Measurements from ENCODE around the gene GPR21.

The GPR21 gene

GRCh38 chr9:123034881-123035510, 1.5 kb downstream of the GPR21 start:
- no peak for DNase-seq

- DNase-seq = no peak
Observed at GRCh38 chr9:123035791-123036190, 2.3 kb downstream of the GPR21 start.

- no peak for DNase-seq
Observed at GRCh38 chr9:123036893-123037545, 3.6 kb downstream of the GPR21 start.

- DNase-seq = no peak
Observed at GRCh38 chr9:123039617-123040219, 6.3 kb downstream of the GPR21 start.

GRCh38 chr9:123040801-123041200, 7.3 kb downstream of the GPR21 start:
- no peak for DNase-seq

GRCh38 chr9:123041489-123041888, 8.0 kb downstream of the GPR21 start:
- DNase-seq = no peak

GRCh38 chr9:123043081-123043939, 9.8 kb downstream of the GPR21 start:
- DNase-seq = no peak

- DNase-seq = no peak
Observed at GRCh38 chr9:123044586-123044985, 11.1 kb downstream of the GPR21 start.

- DNase-seq = no peak
Observed at GRCh38 chr9:123046406-123047195, 13.1 kb downstream of the GPR21 start.

GRCh38 chr9:123048748-123049147, 15.3 kb downstream of the GPR21 start:
- DNase-seq = no peak

- no peak for DNase-seq
Observed at GRCh38 chr9:123049589-123050222, 16.2 kb downstream of the GPR21 start.

- no peak for DNase-seq
Observed at GRCh38 chr9:123053046-123053445, 19.6 kb downstream of the GPR21 start.

- no peak for DNase-seq
Observed at GRCh38 chr9:123053711-123054110, 20.2 kb downstream of the GPR21 start.

GRCh38 chr9:123058834-123059233, 25.4 kb downstream of the GPR21 start:
- DNase-seq = no peak

GRCh38 chr9:123059472-123060220, 26.2 kb downstream of the GPR21 start:
- DNase-seq = no peak

- no peak for DNase-seq
Observed at GRCh38 chr9:123061216-123061615, 27.7 kb downstream of the GPR21 start.

- DNase-seq = no peak
Observed at GRCh38 chr9:123062351-123063176, 29.1 kb downstream of the GPR21 start.

- no peak for DNase-seq
Observed at GRCh38 chr9:123063177-123063598, 29.7 kb downstream of the GPR21 start.

- no peak for DNase-seq
Observed at GRCh38 chr9:123063896-123064295, 30.4 kb downstream of the GPR21 start.

- no peak for DNase-seq
Observed at GRCh38 chr9:123064716-123065115, 31.2 kb downstream of the GPR21 start.
